Naive thymus-derived CD8-positive, alpha-beta T cell (primary cell): ENCODE measurements around the gene IVNS1ABP. TPM values are rescaled to one million over a fixed set of nuclear protein-coding genes. Genes with fewer than 3 reads are reported as not detected.
"Not testable (repeated sequence)": the region's sequence is repeated elsewhere in the genome, so short reads cannot be mapped to it uniquely, and the experiment has no call there.

Experiments
- ATAC-seq, 2 donors: fragments of 150-1000 bp; cut with Tn5 transposase in 1 of 2; sonication (Bioruptor Pico), chemical (Tn5 transposase) in 1 of 2; 1 replicate in 1 of 2; 2 replicates in 1 of 2; pipeline ENCODE4 v1.10.0; 2021; ENCODE audit warnings: mild to moderate bottlenecking in 2 of 2, moderate library complexity in 2 of 2
- POLR2A ChIA-PET: fragments of 350-600 bp; sonication (Branson Sonifier 250); formaldehyde crosslinking; loops from one replicate; lab custom pipeline; 2021; ENCODE audit warnings: antibody characterized with exemption; lab: Charles Lee
- DNase-seq, 10 donors: peaks; one replicate each; pipeline versions ENCODE4 v3.0.0 to v3.0.0-alpha.2; 2020 to 2022
- H3K27ac Mint-ChIP-seq, 10 donors: one replicate each; pipeline ENCODE4 v1.8.0; 2020 to 2022; ENCODE audit warnings: mild to moderate bottlenecking in 10 of 10, mixed read lengths in 10 of 10, moderate library complexity in 4 of 10, inconsistent platforms in 1 of 10
- H3K27me3 Mint-ChIP-seq, 5 donors: one replicate each; pipeline ENCODE4 v1.8.0; 2021 to 2022; ENCODE audit warnings: mixed read lengths in 5 of 5
- H3K36me3 Mint-ChIP-seq, 3 donors: one replicate each; pipeline ENCODE4 v1.8.0; 2020 to 2022; ENCODE audit warnings: mixed read lengths in 3 of 3, mild to moderate bottlenecking in 2 of 3, inconsistent platforms in 1 of 3
- H3K4me1 Mint-ChIP-seq, 4 donors: one replicate each; pipeline ENCODE4 v1.8.0; 2021 to 2022; ENCODE audit warnings: mixed read lengths in 4 of 4
- H3K4me3 Mint-ChIP-seq, 10 donors: one replicate each; pipeline ENCODE4 v1.8.0; 2020 to 2022; ENCODE audit warnings: mild to moderate bottlenecking in 10 of 10, mixed read lengths in 10 of 10, moderate library complexity in 6 of 10, inconsistent platforms in 1 of 10
- H3K9me3 Mint-ChIP-seq, 9 donors: one replicate each; pipeline ENCODE4 v1.8.0; 2020 to 2022; ENCODE audit warnings: mixed read lengths in 9 of 9, mild to moderate bottlenecking in 3 of 9, inconsistent platforms in 1 of 9, moderate library complexity in 1 of 9
- polyA plus RNA-seq, 3 donors: library from polyadenylated mRNA; unstranded; fragments of 300-500 nt; fragmentation: Illumina TruSeq; gene quantifications; one replicate each; pipeline ENCODE4 v1.2.3, GENCODE V29; 2021
- total RNA-seq, 8 experiments: library from RNA in 2 of 8; stranded (reverse) in 2 of 8; gene quantifications; one replicate each; pipeline ENCODE4 v1.2.3 and lab custom pipeline; 2021 to 2026

The IVNS1ABP gene
- total and polyA plus RNA-seq, 5 experiments from 2014 or later = 44.8 to 164 (median 55.1) TPM

DNA sequence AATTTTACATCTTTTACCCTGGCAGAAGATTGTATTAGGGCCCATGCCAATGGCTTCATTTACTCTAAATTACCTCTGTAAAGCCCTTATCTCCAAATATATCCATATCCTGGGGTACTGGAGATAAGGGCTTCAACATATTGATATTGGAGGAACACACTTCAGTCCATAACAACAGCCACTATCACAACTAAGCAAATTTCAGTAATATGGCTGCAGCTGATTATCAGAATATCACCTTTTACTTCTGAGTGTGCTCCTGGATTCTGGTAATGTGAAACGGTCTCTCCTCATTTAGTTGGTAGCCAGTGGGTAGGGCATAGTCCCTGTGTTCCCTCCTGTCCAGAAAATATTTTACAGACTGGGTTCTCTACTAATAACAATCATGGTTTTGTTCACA lies 53.3 kb downstream of the IVNS1ABP start:
- Mint-ChIP-seq H3K9me3 (peaks cover 0 to 9% (median 3%) of the 10 kb centered on the region in 9 donors), H3K4me3 (no peak overlapping the region), H3K27me3 (no peaks in the 10 kb centered on the region)

DNA sequence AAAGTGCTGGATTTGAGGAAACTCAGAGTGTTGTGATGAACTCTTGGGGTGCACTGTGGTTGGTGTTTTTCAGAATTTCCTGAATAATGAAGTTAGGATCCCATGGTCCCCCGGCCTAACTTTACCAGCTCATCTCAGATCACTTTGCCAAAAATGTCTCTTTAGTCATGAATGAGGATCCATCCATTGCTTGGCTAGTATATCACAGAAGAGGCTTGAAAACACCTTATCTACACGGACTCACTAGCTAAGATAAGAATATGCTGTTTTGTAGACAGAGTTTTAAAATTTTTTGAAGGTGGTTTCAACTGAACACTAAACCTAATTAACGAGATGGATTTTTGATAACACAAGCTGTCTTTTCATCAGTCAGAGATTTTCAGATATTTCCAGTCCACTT lies 53.8 kb downstream of the IVNS1ABP start:
- Mint-ChIP-seq H3K27ac (no peak overlapping the region), H3K9me3 (peaks cover 0 to 11% (median 3%) of the 10 kb centered on the region in 9 donors), H3K36me3 (peaks cover 0 to 15% (median 6%) of the 10 kb centered on the region in 3 donors), H3K4me1 (peaks cover 0 to 5% (median 2%) of the 10 kb centered on the region in 4 donors), H3K4me3 (no peak overlapping the region), H3K27me3 (no peaks in the 10 kb centered on the region)
- DNase-seq (no peak), ATAC-seq (no peak)
- POLR2A ChIA-PET = interaction anchor here (0.7 to 1.3 kb wide), 2 partner anchors 15 to 54 kb away, joined by 3 to 4 read pairs; partner anchors contain the start of gene IVNS1ABP

More for the DNA sequence above, 53.3 kb downstream of the IVNS1ABP start:
- Mint-ChIP-seq H3K4me1 (peaks cover 0 to 2% (median under 1%) of the 10 kb centered on the region in 4 donors), H3K27ac (no peak overlapping the region), H3K36me3 (peaks cover 0 to 15% (median 6%) of the 10 kb centered on the region in 3 donors)
- DNase-seq = no peak
- POLR2A ChIA-PET = interaction anchor here (0.7 kb wide), 1 partner anchor 15 kb away, joined by 4 read pairs; no protein-coding TSS in a partner anchor
- ATAC-seq = no peak

DNA sequence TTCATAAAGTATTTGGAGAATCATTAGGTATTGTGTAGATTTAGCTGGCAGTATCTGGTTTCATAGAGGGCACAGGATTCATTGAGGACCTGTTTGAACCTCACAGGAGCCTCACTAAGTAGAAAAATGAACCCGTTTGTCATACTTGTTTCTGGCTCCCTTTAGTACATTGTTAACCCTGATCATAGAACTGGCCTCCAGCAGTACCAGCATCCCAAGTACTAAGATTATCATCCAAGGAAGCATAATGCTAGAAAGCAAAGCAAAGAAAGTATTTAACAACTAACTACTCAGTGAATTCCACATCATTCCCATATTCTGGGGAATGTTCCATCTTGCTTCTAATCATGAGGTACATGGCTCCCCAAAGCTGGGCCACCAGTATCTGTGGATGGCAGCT lies 54.9 kb downstream of the IVNS1ABP start:
- H3K9me3 Mint-ChIP-seq = peaks cover 0 to 16% (median 4%) of the 10 kb centered on the region in 9 donors
- H3K4me1 Mint-ChIP-seq = peaks cover 0 to 13% (median 4%) of the 10 kb centered on the region in 4 donors
- DNase-seq (no peak), ATAC-seq (no peak)
- POLR2A ChIA-PET = interaction anchor here (1.3 kb wide), 1 partner anchor 55 kb away, joined by 3 read pairs; the partner anchor contains the start of gene IVNS1ABP
- H3K4me3 Mint-ChIP-seq = no peak overlapping the region
- H3K27ac Mint-ChIP-seq = no peak overlapping the region
- H3K27me3 Mint-ChIP-seq = no peaks in the 10 kb centered on the region
- peaks cover 0 to 15% (median 6%) of the 10 kb centered on the region in 3 donors for H3K36me3 Mint-ChIP-seq

DNA sequence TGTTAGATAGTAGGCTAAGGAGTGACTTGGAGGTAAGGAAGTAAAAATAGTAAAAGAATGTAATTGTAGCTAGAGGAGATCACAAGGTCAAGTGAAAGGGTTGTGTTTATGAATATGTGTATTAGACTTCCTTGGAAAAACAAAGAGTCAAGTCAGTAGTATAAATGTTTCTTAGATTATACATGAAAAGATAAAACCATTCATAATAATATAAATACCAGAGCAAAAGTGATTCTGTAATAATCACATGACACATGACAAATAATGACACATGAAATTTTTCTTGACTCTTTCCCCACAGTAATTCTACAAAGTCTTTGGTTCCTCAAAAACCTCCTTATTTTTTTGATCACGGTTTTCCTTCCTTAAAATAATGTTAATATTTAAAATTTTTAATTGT lies 56.4 kb downstream of the IVNS1ABP start:
- Mint-ChIP-seq H3K27ac (peak overlapping the region in 1 of 10 donors; percentile 25), H3K27me3 (no peaks in the 10 kb centered on the region), H3K36me3 (peaks cover 0 to 15% (median 6%) of the 10 kb centered on the region in 3 donors), H3K9me3 (peaks cover 0 to 21% (median 4%) of the 10 kb centered on the region in 9 donors), H3K4me3 (no peak overlapping the region), H3K4me1 (peaks cover 2 to 13% (median 9%) of the 10 kb centered on the region in 4 donors)
- no peak for DNase-seq
- no peak for ATAC-seq
- POLR2A ChIA-PET = no interaction called here

- H3K4me3 Mint-ChIP-seq = peak overlapping the region in 1 of 10 donors; percentile 46
- peaks cover 2 to 13% (median 9%) of the 10 kb centered on the region in 4 donors for H3K4me1 Mint-ChIP-seq
- peaks cover 0 to 12% (median 6%) of the 10 kb centered on the region in 3 donors for H3K36me3 Mint-ChIP-seq
- H3K27me3 Mint-ChIP-seq = no peaks in the 10 kb centered on the region
- POLR2A ChIA-PET = interaction anchor here (1.0 kb wide), 1 partner anchor 23 kb away, joined by 5 read pairs; no protein-coding TSS in a partner anchor
- peak overlapping the region in 6 of 10 donors; percentile 5 to 76 (median 44) for H3K27ac Mint-ChIP-seq
- ATAC-seq = no peak
- H3K9me3 Mint-ChIP-seq = peaks cover 0 to 24% (median 7%) of the 10 kb centered on the region in 9 donors
- DNase-seq = no peak
Observed at GRCh38 chr1:185258676-185259075, 58.4 kb downstream of the IVNS1ABP start.

GRCh38 chr1:185257950-185258208 lies 59.2 kb downstream of the IVNS1ABP start:
- H3K4me3 Mint-ChIP-seq = peak overlapping the region in 5 of 10 donors; percentile 19 to 50 (median 26)

DNA sequence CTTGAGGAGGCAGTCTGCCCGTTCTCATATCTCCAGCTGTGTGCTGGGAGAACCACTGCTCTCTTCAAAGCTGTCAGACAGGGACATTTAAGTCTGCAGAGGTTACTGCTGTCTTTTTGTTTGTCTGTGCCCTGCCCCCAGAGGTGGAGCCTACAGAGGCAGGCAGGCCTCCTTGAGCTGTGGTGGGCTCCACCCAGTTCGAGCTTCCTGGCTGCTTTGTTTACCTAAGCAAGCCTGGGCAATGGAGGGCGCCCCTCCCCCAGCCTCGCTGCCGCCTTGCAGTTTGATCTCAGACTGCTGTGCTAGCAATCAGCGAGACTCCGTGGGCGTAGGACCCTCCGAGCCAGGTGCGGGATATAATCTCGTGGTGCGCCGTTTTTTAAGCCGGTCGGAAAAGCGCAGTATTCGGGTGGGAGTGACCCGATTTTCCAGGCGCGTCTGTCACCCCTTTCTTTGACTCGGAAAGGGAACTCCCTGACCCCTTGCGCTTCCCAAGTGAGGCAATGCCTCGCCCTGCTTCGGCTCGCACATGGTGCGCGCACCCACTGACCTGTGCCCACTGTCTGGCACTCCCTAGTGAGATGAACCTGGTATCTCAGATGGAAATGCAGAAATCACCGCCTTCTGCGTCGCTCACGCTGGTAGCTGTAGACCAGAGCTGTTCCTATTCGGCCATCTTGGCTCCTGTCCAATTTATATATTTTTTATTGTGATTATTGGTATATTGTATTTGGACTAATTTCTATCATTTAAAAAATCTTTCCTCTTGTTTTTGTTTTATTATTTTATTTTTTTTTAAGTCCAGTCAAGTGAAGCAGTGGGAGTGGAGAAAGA lies 59.7 kb downstream of the IVNS1ABP start:
- H3K27me3 Mint-ChIP-seq, H3K36me3 Mint-ChIP-seq, ATAC-seq: not testable (repeated sequence)
- peaks cover 0 to 24% (median 7%) of the 10 kb centered on the region in 9 donors for H3K9me3 Mint-ChIP-seq
- H3K4me3 Mint-ChIP-seq = peak overlapping the region; percentile 19 to 75 (median 52)
- H3K4me1 Mint-ChIP-seq = peaks cover 2 to 13% (median 9%) of the 10 kb centered on the region in 4 donors
- POLR2A ChIA-PET = interaction anchor here (1.0 to 1.1 kb wide), 2 partner anchors 24 to 60 kb away, joined by 3 to 5 read pairs; partner anchors contain the start of gene IVNS1ABP
- DNase-seq = peak in 1 of 10 donors; percentile 2
- peak overlapping the region; percentile 28 to 87 (median 78) for H3K27ac Mint-ChIP-seq

More at GRCh38 chr1:185257950-185258208, 59.2 kb downstream of the IVNS1ABP start:
- ATAC-seq (no peak), DNase-seq (no peak)
- H3K27me3 Mint-ChIP-seq = no peaks in the 10 kb centered on the region
- peaks cover 0 to 9% (median 6%) of the 10 kb centered on the region in 3 donors for H3K36me3 Mint-ChIP-seq
- peak overlapping the region in 7 of 10 donors; percentile 18 to 87 (median 60) for H3K27ac Mint-ChIP-seq
- H3K4me1 Mint-ChIP-seq = peaks cover 2 to 13% (median 9%) of the 10 kb centered on the region in 4 donors
- POLR2A ChIA-PET = interaction anchor here (1.0 to 1.1 kb wide), 2 partner anchors 24 to 59 kb away, joined by 3 to 5 read pairs; partner anchors contain the start of gene IVNS1ABP
- peaks cover 0 to 24% (median 7%) of the 10 kb centered on the region in 9 donors for H3K9me3 Mint-ChIP-seq

DNA sequence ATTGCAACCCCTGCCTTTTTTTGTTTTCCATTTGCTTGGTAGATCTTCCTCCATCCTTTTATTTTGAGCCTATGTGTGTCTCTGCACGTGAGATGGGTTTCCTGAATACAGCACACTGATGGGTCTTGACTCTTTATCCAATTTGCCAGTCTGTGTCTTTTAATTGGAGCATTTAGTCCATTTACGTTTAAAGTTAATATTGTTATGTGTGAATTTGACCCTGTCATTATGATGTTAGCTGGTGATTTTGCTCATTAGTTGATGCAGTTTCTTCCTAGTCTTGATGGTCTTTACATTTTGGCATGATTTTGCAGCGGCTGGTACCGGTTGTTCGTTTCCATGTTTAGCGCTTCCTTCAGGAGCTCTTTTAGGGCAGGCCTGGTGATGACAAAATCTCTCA lies 61.4 kb downstream of the IVNS1ABP start:
- POLR2A ChIA-PET, H3K27me3 Mint-ChIP-seq, ATAC-seq, H3K4me3 Mint-ChIP-seq, H3K27ac Mint-ChIP-seq, DNase-seq, H3K36me3 Mint-ChIP-seq: not testable (repeated sequence)
- peaks cover 0 to 21% (median 6%) of the 10 kb centered on the region in 9 donors for H3K9me3 Mint-ChIP-seq
- peaks cover 2 to 13% (median 9%) of the 10 kb centered on the region in 4 donors for H3K4me1 Mint-ChIP-seq

DNA sequence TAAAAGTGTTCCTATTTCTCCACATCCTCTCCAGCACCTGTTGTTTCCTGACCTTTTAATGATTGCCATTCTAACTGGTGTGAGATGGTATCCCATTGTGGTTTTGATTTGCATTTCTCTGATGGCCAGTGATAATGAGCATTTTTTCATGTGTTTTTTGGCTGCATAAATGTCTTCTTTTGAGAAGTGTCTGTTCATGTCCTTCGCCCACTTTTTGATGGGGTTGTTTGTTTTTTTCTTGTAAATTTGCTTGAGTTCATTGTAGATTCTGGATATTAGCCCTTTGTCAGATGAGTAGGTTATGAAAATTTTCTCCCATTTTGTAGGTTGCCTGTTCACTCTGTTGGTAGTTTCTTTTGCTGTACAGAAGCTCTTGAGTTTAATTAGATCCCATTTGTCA lies 64.6 kb downstream of the IVNS1ABP start:
- ATAC-seq, POLR2A ChIA-PET, H3K4me3 Mint-ChIP-seq, H3K27me3 Mint-ChIP-seq, H3K36me3 Mint-ChIP-seq, H3K27ac Mint-ChIP-seq, DNase-seq: not testable (repeated sequence)
- H3K9me3 Mint-ChIP-seq = peaks cover 0 to 10% (median 0%) of the 10 kb centered on the region in 9 donors
- peaks cover 5 to 24% (median 14%) of the 10 kb centered on the region in 4 donors for H3K4me1 Mint-ChIP-seq

- H3K27me3 Mint-ChIP-seq, H3K27ac Mint-ChIP-seq, ATAC-seq, DNase-seq, H3K36me3 Mint-ChIP-seq, H3K4me3 Mint-ChIP-seq: not testable (repeated sequence)
- Mint-ChIP-seq H3K9me3 (peaks cover 0 to 10% (median 0%) of the 10 kb centered on the region in 9 donors), H3K4me1 (peaks cover 5 to 23% (median 13%) of the 10 kb centered on the region in 4 donors)
- POLR2A ChIA-PET = interaction anchor here (1.6 kb wide), 1 partner anchor 65 kb away, joined by 6 read pairs; the partner anchor contains the start of gene IVNS1ABP
Observed at GRCh38 chr1:185251928-185252327, 65.1 kb downstream of the IVNS1ABP start.

- Mint-ChIP-seq H3K9me3 (peaks cover 0 to 7% (median 0%) of the 10 kb centered on the region in 9 donors), H3K36me3 (peaks cover 0 to 5% (median 0%) of the 10 kb centered on the region in 3 donors), H3K4me1 (peaks cover 3 to 19% (median 11%) of the 10 kb centered on the region in 4 donors), H3K4me3 (no peak overlapping the region), H3K27me3 (no peaks in the 10 kb centered on the region), H3K27ac (peak overlapping the region in 1 of 10 donors; percentile 6)
- ATAC-seq (no peak), DNase-seq (no peak)
- POLR2A ChIA-PET = interaction anchor here (0.9 to 1.4 kb wide), 2 partner anchors 12 to 32 kb away, joined by 3 to 4 read pairs; no protein-coding TSS in a partner anchor
Observed at GRCh38 chr1:185250063-185250462, 67.0 kb downstream of the IVNS1ABP start.

DNA sequence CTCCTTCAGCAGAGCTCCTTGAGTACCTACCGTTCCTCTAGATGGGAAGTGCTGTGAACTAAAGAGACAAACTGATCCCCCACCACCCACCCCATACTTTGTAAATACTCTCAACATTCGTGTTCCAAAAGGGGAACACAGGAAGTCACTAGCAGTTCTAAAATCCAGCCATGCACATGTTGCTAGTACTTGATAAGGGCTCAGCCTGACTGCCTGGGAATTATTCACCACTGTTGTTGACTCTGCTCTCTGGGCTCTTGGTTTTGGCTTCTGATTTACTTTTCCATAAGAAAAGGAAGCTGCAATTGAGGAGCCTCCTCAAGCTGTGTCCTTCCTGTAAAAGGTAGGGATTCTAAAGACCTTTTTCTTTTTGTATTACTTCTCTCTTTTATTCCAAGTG lies 67.5 kb downstream of the IVNS1ABP start:
- Mint-ChIP-seq H3K4me3 (no peak overlapping the region), H3K9me3 (peaks cover 0 to 2% (median 0%) of the 10 kb centered on the region in 9 donors), H3K4me1 (peaks cover 3 to 19% (median 11%) of the 10 kb centered on the region in 4 donors), H3K27me3 (no peaks in the 10 kb centered on the region), H3K27ac (peak overlapping the region in 6 of 10 donors; percentile 6 to 78 (median 44)), H3K36me3 (peaks cover 0 to 5% (median 0%) of the 10 kb centered on the region in 3 donors)
- DNase-seq (no peak), ATAC-seq (no peak)
- POLR2A ChIA-PET = no interaction called here
